ENCODE results near the gene PAK4. TPM values are rescaled to one million over a fixed set of nuclear protein-coding genes. Genes with fewer than 3 reads are reported as not detected.

PAK4 gene
- total and polyA plus RNA-seq, 9 of the 15 experiments (the other 6 are each of a cell fraction or from before 2014, with no cell fraction given): 0.21 to 33.5 (median 5.8) TPM

DNA sequence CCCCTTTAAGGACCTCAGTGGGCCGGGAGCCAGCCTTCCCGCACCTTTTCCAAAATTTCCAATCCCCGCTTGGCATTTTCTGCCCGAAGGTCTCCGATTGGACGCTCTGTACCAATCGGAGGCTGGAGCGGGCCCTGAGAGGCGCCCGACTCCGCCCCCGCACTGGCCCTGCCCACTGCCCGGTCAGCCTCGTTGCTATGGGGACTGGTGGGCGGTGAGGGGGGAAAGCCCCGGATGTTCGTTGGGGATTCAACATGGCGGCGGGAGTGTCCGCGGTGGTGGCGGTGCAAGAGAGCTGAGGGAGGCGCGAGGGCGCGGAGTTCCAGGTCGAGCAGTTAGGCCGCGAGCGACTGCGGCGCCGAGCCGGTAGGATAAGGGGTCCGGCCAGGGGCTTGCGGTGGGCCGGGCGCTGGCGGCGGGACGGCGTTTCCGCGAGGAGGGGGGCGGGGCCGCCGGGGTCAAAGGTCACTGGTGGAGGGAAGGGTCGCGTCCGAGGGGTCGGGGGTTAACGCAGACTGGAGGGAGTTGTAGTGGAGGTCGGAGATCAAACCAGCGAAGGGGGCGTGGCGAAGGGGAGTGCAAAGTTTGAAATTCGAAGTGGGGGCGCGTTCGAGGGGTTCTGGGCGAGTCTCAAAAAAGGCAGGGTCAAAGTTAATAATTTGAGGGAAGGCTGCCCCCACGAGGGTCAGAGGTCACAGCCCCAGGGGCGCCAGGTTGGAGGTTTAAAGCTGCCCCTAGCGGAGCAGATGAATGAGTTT is at the start of gene PAK4 (continued):
- TF ChIP-seq STAG1 (CRISPR knock-in tag; IDR thresholded peaks at IDR 0.05; ENCODE audit: borderline replicate concordance) (0 out of 2 replicates have a peak, but pooled peaks have one; percentile 26), ZNF24 (IDR thresholded peaks at IDR 0.05) (no peak), ZNF589 (CRISPR knock-in tag; IDR thresholded peaks at IDR 0.05; ENCODE audit: low read depth) (no peak), RNF219 (CRISPR knock-in tag; IDR thresholded peaks at IDR 0.05) (no peak), CTBP1 (IDR thresholded peaks at IDR 0.05; ENCODE audit: borderline replicate concordance) (peak; percentile 61), EP400 (IDR thresholded peaks at IDR 0.05) (peak; percentile 76; the same call in 1 of the 2 replicates), CBX5 (IDR thresholded peaks at IDR 0.05; ENCODE audit: borderline replicate concordance, low read depth) (no peak), EGR1 (conservative IDR thresholded peaks at IDR 0.05) (peak; percentile 99), ZBTB7A (IDR thresholded peaks at IDR 0.05; ENCODE audit: borderline replicate concordance, control insufficient read depth, low read depth, low read length) (peak; percentile 95; the same call in 1 of the 2 replicates), ZNF561 (CRISPR knock-in tag; conservative IDR thresholded peaks at IDR 0.05) (no peak)
- TF ChIP-seq, protein P1, sequence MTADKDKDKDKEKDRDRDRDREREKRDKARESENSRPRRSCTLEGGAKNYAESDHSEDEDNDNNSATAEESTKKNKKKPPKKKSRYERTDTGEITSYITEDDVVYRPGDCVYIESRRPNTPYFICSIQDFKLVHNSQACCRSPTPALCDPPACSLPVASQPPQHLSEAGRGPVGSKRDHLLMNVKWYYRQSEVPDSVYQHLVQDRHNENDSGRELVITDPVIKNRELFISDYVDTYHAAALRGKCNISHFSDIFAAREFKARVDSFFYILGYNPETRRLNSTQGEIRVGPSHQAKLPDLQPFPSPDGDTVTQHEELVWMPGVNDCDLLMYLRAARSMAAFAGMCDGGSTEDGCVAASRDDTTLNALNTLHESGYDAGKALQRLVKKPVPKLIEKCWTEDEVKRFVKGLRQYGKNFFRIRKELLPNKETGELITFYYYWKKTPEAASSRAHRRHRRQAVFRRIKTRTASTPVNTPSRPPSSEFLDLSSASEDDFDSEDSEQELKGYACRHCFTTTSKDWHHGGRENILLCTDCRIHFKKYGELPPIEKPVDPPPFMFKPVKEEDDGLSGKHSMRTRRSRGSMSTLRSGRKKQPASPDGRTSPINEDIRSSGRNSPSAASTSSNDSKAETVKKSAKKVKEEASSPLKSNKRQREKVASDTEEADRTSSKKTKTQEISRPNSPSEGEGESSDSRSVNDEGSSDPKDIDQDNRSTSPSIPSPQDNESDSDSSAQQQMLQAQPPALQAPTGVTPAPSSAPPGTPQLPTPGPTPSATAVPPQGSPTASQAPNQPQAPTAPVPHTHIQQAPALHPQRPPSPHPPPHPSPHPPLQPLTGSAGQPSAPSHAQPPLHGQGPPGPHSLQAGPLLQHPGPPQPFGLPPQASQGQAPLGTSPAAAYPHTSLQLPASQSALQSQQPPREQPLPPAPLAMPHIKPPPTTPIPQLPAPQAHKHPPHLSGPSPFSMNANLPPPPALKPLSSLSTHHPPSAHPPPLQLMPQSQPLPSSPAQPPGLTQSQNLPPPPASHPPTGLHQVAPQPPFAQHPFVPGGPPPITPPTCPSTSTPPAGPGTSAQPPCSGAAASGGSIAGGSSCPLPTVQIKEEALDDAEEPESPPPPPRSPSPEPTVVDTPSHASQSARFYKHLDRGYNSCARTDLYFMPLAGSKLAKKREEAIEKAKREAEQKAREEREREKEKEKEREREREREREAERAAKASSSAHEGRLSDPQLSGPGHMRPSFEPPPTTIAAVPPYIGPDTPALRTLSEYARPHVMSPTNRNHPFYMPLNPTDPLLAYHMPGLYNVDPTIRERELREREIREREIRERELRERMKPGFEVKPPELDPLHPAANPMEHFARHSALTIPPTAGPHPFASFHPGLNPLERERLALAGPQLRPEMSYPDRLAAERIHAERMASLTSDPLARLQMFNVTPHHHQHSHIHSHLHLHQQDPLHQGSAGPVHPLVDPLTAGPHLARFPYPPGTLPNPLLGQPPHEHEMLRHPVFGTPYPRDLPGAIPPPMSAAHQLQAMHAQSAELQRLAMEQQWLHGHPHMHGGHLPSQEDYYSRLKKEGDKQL (CRISPR knock-in tag; IDR thresholded peaks at IDR 0.05; ENCODE audit: borderline replicate concordance): peak; percentile 70; the same call in 1 of the 2 replicates
- TF ChIP-seq, protein P2, sequence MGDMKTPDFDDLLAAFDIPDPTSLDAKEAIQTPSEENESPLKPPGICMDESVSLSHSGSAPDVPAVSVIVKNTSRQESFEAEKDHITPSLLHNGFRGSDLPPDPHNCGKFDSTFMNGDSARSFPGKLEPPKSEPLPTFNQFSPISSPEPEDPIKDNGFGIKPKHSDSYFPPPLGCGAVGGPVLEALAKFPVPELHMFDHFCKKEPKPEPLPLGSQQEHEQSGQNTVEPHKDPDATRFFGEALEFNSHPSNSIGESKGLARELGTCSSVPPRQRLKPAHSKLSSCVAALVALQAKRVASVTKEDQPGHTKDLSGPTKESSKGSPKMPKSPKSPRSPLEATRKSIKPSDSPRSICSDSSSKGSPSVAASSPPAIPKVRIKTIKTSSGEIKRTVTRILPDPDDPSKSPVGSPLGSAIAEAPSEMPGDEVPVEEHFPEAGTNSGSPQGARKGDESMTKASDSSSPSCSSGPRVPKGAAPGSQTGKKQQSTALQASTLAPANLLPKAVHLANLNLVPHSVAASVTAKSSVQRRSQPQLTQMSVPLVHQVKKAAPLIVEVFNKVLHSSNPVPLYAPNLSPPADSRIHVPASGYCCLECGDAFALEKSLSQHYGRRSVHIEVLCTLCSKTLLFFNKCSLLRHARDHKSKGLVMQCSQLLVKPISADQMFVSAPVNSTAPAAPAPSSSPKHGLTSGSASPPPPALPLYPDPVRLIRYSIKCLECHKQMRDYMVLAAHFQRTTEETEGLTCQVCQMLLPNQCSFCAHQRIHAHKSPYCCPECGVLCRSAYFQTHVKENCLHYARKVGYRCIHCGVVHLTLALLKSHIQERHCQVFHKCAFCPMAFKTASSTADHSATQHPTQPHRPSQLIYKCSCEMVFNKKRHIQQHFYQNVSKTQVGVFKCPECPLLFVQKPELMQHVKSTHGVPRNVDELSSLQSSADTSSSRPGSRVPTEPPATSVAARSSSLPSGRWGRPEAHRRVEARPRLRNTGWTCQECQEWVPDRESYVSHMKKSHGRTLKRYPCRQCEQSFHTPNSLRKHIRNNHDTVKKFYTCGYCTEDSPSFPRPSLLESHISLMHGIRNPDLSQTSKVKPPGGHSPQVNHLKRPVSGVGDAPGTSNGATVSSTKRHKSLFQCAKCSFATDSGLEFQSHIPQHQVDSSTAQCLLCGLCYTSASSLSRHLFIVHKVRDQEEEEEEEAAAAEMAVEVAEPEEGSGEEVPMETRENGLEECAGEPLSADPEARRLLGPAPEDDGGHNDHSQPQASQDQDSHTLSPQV (IDR thresholded peaks at IDR 0.05): peak; percentile 79
- TF ChIP-seq, protein P3, sequence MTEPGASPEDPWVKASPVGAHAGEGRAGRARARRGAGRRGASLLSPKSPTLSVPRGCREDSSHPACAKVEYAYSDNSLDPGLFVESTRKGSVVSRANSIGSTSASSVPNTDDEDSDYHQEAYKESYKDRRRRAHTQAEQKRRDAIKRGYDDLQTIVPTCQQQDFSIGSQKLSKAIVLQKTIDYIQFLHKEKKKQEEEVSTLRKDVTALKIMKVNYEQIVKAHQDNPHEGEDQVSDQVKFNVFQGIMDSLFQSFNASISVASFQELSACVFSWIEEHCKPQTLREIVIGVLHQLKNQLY (CRISPR knock-in tag; conservative IDR thresholded peaks at IDR 0.05): 0 out of 4 replicates have a peak, but pooled peaks of 1 of the 2 experiments have one; percentile 40
